GM18520 (cell line): Measurements from ENCODE around the gene PIK3R1.
"Not testable (repeated sequence)": the region's sequence is repeated elsewhere in the genome, so short reads cannot be mapped to it uniquely, and the experiment has no call there.

ENCODE experiments used
- ATAC-seq: cut with Tn5 transposase; IDR thresholded peaks from one replicate; pipeline ENCODE4 v1.9.1; 2021; ENCODE audit not compliant: unreplicated experiment

PIK3R1 gene

GRCh38 chr5:68225188-68225910 lies 9.8 kb downstream of the PIK3R1 start:
- no peak for ATAC-seq

- no peak for ATAC-seq
Observed at GRCh38 chr5:68225911-68226545, 10.5 kb downstream of the PIK3R1 start.

GRCh38 chr5:68226546-68227073 lies 11.1 kb downstream of the PIK3R1 start:
- no peak for ATAC-seq

- ATAC-seq, result no peak
Observed at GRCh38 chr5:68227532-68228160, 12.1 kb downstream of the PIK3R1 start.

- ATAC-seq, result no peak
Observed at GRCh38 chr5:68229416-68229815, 13.9 kb downstream of the PIK3R1 start.

GRCh38 chr5:68230285-68230684 lies 14.7 kb downstream of the PIK3R1 start:
- no peak for ATAC-seq

GRCh38 chr5:68231414-68232076 lies 16.0 kb downstream of the PIK3R1 start:
- ATAC-seq, result no peak

GRCh38 chr5:68232277-68232676 lies 16.7 kb downstream of the PIK3R1 start:
- ATAC-seq, result no peak

- no peak for ATAC-seq
Observed at GRCh38 chr5:68233075-68233474, 17.5 kb downstream of the PIK3R1 start.

GRCh38 chr5:68235229-68235628 lies 19.7 kb downstream of the PIK3R1 start:
- not testable (repeated sequence) for ATAC-seq

- no peak for ATAC-seq
Observed at GRCh38 chr5:68237715-68238114, 22.2 kb downstream of the PIK3R1 start.

GRCh38 chr5:68239487-68239886 lies 23.9 kb downstream of the PIK3R1 start:
- no peak for ATAC-seq

- ATAC-seq, result peak; percentile 43
Observed at GRCh38 chr5:68240202-68240601, 24.6 kb downstream of the PIK3R1 start.

- no peak for ATAC-seq
Observed at GRCh38 chr5:68240771-68241170, 25.2 kb downstream of the PIK3R1 start.

- ATAC-seq, result no peak
Observed at GRCh38 chr5:68242743-68243142, 27.2 kb downstream of the PIK3R1 start.

GRCh38 chr5:68243251-68243650 lies 27.7 kb downstream of the PIK3R1 start:
- no peak for ATAC-seq

- ATAC-seq, result no peak
Observed at GRCh38 chr5:68243681-68244080, 28.1 kb downstream of the PIK3R1 start.

- ATAC-seq, result no peak
Observed at GRCh38 chr5:68245319-68245718, 29.8 kb downstream of the PIK3R1 start.

- ATAC-seq, result no peak
Observed at GRCh38 chr5:68246802-68247201, 31.2 kb downstream of the PIK3R1 start.

GRCh38 chr5:68247627-68248026 lies 32.1 kb downstream of the PIK3R1 start:
- no peak for ATAC-seq

GRCh38 chr5:68248896-68249295 lies 33.3 kb downstream of the PIK3R1 start:
- ATAC-seq, result no peak
